PC-9 (cell line): Measurements from ENCODE around the gene TTC7B.

Source experiments
- CTCF ChIP-seq: fragments of 200-600 bp; sonication (generic); conservative IDR thresholded peaks from 2 replicates; pipeline ENCODE4 v1.6.1; 2017; ENCODE audit warnings: mixed run types, antibody characterized with exemption, mild to moderate bottlenecking, moderate library complexity
- EZH2 ChIP-seq: fragments of 200-600 bp; sonication (generic); IDR thresholded peaks from 2 replicates; pipeline ENCODE4 v1.8.0; 2017; ENCODE audit warnings: antibody characterized with exemption, low read depth

GRCh38 chr14:90661866-90662265 is 154.4 kb downstream of the TTC7B start:
- TF ChIP-seq CTCF (no peak), EZH2 (no peak)
